GM23248 (cell line): ENCODE results near the gene GALNT14. TPM values are rescaled to one million over a fixed set of nuclear protein-coding genes. Genes with fewer than 3 reads are reported as not detected.

Source experiments
- DNase-seq: peaks from one replicate; pipeline ENCODE4 v3.0.0-alpha.2; 2015
- H2AFZ ChIP-seq: fragments of 200-600 bp; sonication (generic); 2 replicates; pipeline ENCODE4 v1.6.1; 2016; ENCODE audit warnings: antibody characterized with exemption
- H3F3A ChIP-seq: fragments of 200-600 bp; sonication (generic); 2 replicates; pipeline ENCODE4 v1.6.1; 2016; ENCODE audit warnings: mild to moderate bottlenecking, antibody characterized with exemption, mixed run types; ENCODE audit not compliant: insufficient read depth
- H3K27ac ChIP-seq: fragments of 200-600 bp; sonication (generic); 2 replicates; pipeline ENCODE4 v1.5.1; 2016; ENCODE audit warnings: mild to moderate bottlenecking
- H3K27me3 ChIP-seq: fragments of 200-600 bp; sonication (generic); replicated peaks from 2 replicates; pipeline ENCODE4 v1.6.1; 2016; ENCODE audit warnings: mild to moderate bottlenecking; ENCODE audit not compliant: insufficient read depth
- H3K36me3 ChIP-seq: fragments of 200-600 bp; sonication (generic); 2 replicates; pipeline ENCODE4 v1.6.1; 2016; ENCODE audit warnings: low read depth, mild to moderate bottlenecking
- H3K4me1 ChIP-seq: fragments of 200-600 bp; sonication (generic); 2 replicates; pipeline ENCODE4 v1.6.1; 2016; ENCODE audit warnings: mild to moderate bottlenecking; ENCODE audit not compliant: insufficient read depth
- H3K4me2 ChIP-seq: fragments of 200-600 bp; sonication (generic); one replicate; pipeline ENCODE4 v1.6.1; 2016; ENCODE audit warnings: mild to moderate bottlenecking; ENCODE audit not compliant: unreplicated experiment
- H3K4me3 ChIP-seq: fragments of 200-600 bp; sonication (generic); 2 replicates; pipeline ENCODE4 v1.5.1; 2016; ENCODE audit warnings: mild to moderate bottlenecking
- H3K79me2 ChIP-seq: fragments of 200-600 bp; sonication (generic); 2 replicates; pipeline ENCODE4 v1.6.1; 2016; ENCODE audit warnings: mild to moderate bottlenecking; ENCODE audit not compliant: insufficient read depth
- H3K9ac ChIP-seq: fragments of 200-600 bp; sonication (generic); 2 replicates; pipeline ENCODE4 v1.6.1; 2016; ENCODE audit warnings: mild to moderate bottlenecking
- H3K9me2 ChIP-seq: fragments of 200-600 bp; sonication (generic); 2 replicates; pipeline ENCODE4 v1.6.1; 2016; ENCODE audit warnings: mixed run types, mild to moderate bottlenecking, moderate library complexity; ENCODE audit not compliant: insufficient read depth
- H3K9me3 ChIP-seq: fragments of 200-600 bp; sonication (generic); one replicate; pipeline ENCODE4 v1.6.1; 2017; ENCODE audit warnings: low read depth
- H4K20me1 ChIP-seq: fragments of 200-600 bp; sonication (generic); 2 replicates; pipeline ENCODE4 v1.6.0; 2016; ENCODE audit not compliant: insufficient read depth
- EZH2 ChIP-seq: fragments of 200-600 bp; sonication (generic); IDR thresholded peaks from 2 replicates; pipeline ENCODE4 v1.6.1; 2018; ENCODE audit warnings: antibody characterized with exemption, mild to moderate bottlenecking; ENCODE audit not compliant: insufficient read depth, poor library complexity, severe bottlenecking
- EZH2phosphoT487 ChIP-seq: fragments of 200-600 bp; sonication (generic); IDR thresholded peaks from 2 replicates; pipeline ENCODE4 v1.6.1; 2018; ENCODE audit warnings: antibody characterized with exemption, moderate library complexity, mild to moderate bottlenecking, low read depth; ENCODE audit not compliant: insufficient read depth
- whole genome bisulfite sequencing, 2 experiments: methylation state at CpG; one replicate each; pipeline ENCODE4 v1.1.6; 2015 to 2017; ENCODE audit warnings: low lambda C conversion rate in 2 of 2, low coverage in 1 of 2; ENCODE audit errors: missing lambda C conversion rate in 2 of 2; 5-methylcytosine and 5-hydroxymethylcytosine counted together
- in situ Hi-C: fragments of 300-500 bp; cut with MboI; formaldehyde crosslinking; loops from 2 replicates; pipeline ENCODE4 v1.15.0; 2020
- polyA plus RNA-seq: library from polyadenylated mRNA; unstranded; fragments of >200 nt; fragmentation: Nextera tagmentation; extraction: Ambion mirVana; gene quantifications from 2 replicates; pipeline ENCODE4 v1.2.1, GENCODE V29; 2016
- total RNA-seq: library from RNA; depleted of rRNA; stranded (reverse); fragments of >200 nt; shearing (Covaris generic); gene quantifications from 2 replicates; pipeline ENCODE4 v1.2.3, GENCODE V29; 2014

Gene GALNT14
- total and polyA plus RNA-seq, 2 experiments from 2014 or later: 3.2 to 3.5 TPM

DNA sequence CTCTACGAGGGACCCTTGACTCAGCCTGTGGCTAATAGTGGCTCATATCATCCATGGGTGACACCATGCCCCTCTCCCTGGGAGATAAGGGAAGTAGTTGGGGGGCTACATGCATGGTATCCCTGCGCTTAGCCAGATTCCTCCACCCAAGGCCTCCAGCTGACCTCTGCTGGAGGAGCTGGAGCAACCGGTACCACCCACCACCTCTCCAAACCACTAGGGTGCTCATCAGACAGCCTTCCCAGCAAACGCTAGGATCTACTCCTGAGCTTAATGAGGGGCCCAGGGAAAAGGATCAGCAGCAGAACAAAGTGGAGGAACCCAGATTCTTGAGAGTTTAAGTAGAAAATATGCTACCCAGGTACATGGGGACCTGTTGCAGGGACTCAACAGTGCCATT lies 255.1 kb downstream of the GALNT14 start:
- H3K79me2 ChIP-seq: no peaks in the 10 kb centered on the region
- H3K9ac ChIP-seq: no peak overlapping the region
- H3K9me2 ChIP-seq: no peaks in the 10 kb centered on the region
- no peak overlapping the region for H3K27ac ChIP-seq
- H2AFZ ChIP-seq: no peak overlapping the region
- no peak for DNase-seq
- peaks cover 7% of the 10 kb centered on the region; the same call in 1 of the 2 replicates for H3K27me3 ChIP-seq
- no peaks in the 10 kb centered on the region for H3K4me1 ChIP-seq
- H3K4me2 ChIP-seq: no peak overlapping the region
- no peaks in the 10 kb centered on the region for H3K36me3 ChIP-seq
- 45 to 60% methylated on average over 4 of the region's 4 CpGs for WGBS, 2 experiments
- H3K4me3 ChIP-seq: no peak overlapping the region
- TF ChIP-seq EZH2 (no peak), EZH2phosphoT487 (no peak)
- no peaks in the 10 kb centered on the region for H3F3A ChIP-seq
- in situ Hi-C loops: no loop called here
- H4K20me1 ChIP-seq: no peaks in the 10 kb centered on the region
- H3K9me3 ChIP-seq: no peaks in the 10 kb centered on the region

DNA sequence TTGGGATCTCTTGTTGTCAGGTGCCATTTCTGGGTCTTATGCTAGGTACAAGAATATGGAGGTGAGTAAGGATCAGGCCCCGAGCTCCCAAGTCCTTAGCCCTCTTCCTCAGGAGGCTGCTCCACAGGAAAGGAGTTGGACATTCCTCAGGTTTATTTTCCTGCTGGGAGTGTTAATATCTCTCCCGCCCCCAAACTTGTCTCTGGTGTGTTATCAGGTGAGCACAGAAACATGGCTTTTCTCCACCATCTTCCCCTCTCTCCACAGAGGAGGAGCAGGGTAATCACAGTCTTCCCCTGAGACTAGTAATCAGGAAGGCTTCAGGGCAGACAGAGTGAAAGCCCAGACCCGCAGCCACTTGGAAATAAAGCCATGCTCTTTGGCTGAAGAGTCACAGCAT lies 257.7 kb downstream of the GALNT14 start:
- H4K20me1 ChIP-seq: no peaks in the 10 kb centered on the region
- H3K9me3 ChIP-seq: no peaks in the 10 kb centered on the region
- H3K27ac ChIP-seq: no peak overlapping the region

DNA sequence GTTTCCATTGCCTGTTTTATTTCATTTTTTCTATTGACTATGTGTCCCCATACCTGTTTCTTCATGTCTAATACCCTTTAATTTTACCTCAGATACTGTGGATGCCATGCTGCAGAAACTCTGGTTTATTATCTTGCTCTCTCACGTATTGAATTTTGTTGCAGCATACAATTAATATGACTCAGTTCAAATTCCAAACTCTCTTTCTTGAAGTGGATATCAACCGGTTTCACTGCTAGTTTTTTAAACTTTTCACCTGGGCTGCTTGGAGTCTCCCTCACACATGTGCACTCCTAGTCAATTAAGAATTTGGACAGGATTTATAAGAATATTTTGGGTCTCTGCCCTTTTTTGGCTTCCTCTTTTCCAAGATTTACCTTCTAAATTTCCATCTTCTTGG lies 260.4 kb downstream of the GALNT14 start:
- in situ Hi-C loops: no loop called here
- Histone ChIP-seq H3F3A (no peaks in the 10 kb centered on the region), H3K27ac (no peak overlapping the region), H3K36me3 (no peaks in the 10 kb centered on the region), H3K4me3 (no peak overlapping the region), H3K4me1 (no peaks in the 10 kb centered on the region), H3K9me3 (no peaks in the 10 kb centered on the region), H3K79me2 (no peaks in the 10 kb centered on the region), H3K27me3 (peaks cover 11% of the 10 kb centered on the region; the same call in 1 of the 2 replicates), H4K20me1 (no peaks in the 10 kb centered on the region), H3K4me2 (no peak overlapping the region), H3K9me2 (no peaks in the 10 kb centered on the region), H3K9ac (no peak overlapping the region), H2AFZ (no peak overlapping the region)
- DNase-seq: no peak
- 54 to 61% methylated on average over 2 of the region's 2 CpGs for WGBS, 2 experiments
- no peak for TF ChIP-seq EZH2
- TF ChIP-seq EZH2phosphoT487: no peak

More for the DNA sequence above, 257.7 kb downstream of the GALNT14 start:
- no peak for DNase-seq
- no peak overlapping the region for H3K9ac ChIP-seq
- 31 to 32% methylated on average over 3 of the region's 3 CpGs for WGBS, 2 experiments
- H3K27me3 ChIP-seq: peaks cover 11% of the 10 kb centered on the region; the same call in 1 of the 2 replicates
- no peak overlapping the region for H3K4me2 ChIP-seq
- H3K4me1 ChIP-seq: no peaks in the 10 kb centered on the region
- no peaks in the 10 kb centered on the region for H3K36me3 ChIP-seq
- H3K4me3 ChIP-seq: no peak overlapping the region
- H3K79me2 ChIP-seq: no peaks in the 10 kb centered on the region
- in situ Hi-C loops: no loop called here
- no peaks in the 10 kb centered on the region for H3F3A ChIP-seq
- H2AFZ ChIP-seq: no peak overlapping the region
- H3K9me2 ChIP-seq: no peaks in the 10 kb centered on the region
- TF ChIP-seq EZH2phosphoT487 (no peak), EZH2 (no peak)

DNA sequence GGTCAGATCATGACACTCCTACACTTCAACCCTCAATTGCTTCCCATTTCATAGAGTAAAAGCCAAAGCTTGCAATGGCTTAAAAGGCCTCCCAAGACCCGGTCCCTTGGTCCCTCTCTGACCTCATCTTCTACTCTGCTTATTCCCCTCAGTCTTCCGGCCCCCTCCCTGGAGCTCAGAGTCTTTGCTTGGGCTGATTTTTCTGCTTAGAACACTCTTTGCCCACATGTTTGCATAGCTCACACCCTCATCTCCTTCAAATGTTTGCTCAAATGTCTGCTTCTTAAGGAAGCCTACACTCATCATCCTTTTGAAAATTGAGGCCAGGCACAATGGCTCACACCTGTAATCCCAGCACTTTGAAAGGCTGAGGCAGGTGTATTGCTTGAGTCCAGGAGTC lies 265.4 kb downstream of the GALNT14 start:
- Histone ChIP-seq H4K20me1 (no peaks in the 10 kb centered on the region), H3K4me3 (no peak overlapping the region), H3K9me2 (no peaks in the 10 kb centered on the region), H3K4me2 (no peak overlapping the region), H3K36me3 (no peaks in the 10 kb centered on the region), H3K9me3 (no peaks in the 10 kb centered on the region), H2AFZ (no peak overlapping the region), H3K79me2 (no peaks in the 10 kb centered on the region), H3K4me1 (no peaks in the 10 kb centered on the region), H3K27me3 (peaks cover under 1% of the 10 kb centered on the region; the same call in 1 of the 2 replicates), H3F3A (no peaks in the 10 kb centered on the region), H3K27ac (no peak overlapping the region), H3K9ac (no peak overlapping the region)
- no peak for DNase-seq
- no peak for TF ChIP-seq EZH2phosphoT487
- no peak for TF ChIP-seq EZH2
- in situ Hi-C loops: no loop called here
- 19 to 20% methylated on average over 2 of the region's 2 CpGs for WGBS, 2 experiments
